Adrenal gland (tissue), 5 donors: Measurements from ENCODE around the gene TULP4.

Experiments
- POLR2A ChIP-seq, 2 donors: fragments of 450-650 bp; IDR thresholded peaks; one replicate each; pipeline ENCODE4 v1.6.1; 2017; ENCODE audit warnings: antibody characterized with exemption in 2 of 2, mild to moderate bottlenecking in 2 of 2, moderate library complexity in 1 of 2
- TF ChIP-seq, protein P1 (sequence below), 6 experiments: fragments of 450-650 bp in 4 of 6; fragments of 200-600 bp in 2 of 6; sonication (generic) in 1 of 6; IDR thresholded peaks; 1 replicate in 5 of 6; 2 replicates in 1 of 6; pipeline versions ENCODE4 v1.5.1 to v1.8.0; 2016 to 2021; ENCODE audit warnings: antibody characterized with exemption in 6 of 6, mild to moderate bottlenecking in 2 of 6, moderate library complexity in 1 of 6
- donor health status: DM: no; HTN: no; CAD: no.

DNA sequence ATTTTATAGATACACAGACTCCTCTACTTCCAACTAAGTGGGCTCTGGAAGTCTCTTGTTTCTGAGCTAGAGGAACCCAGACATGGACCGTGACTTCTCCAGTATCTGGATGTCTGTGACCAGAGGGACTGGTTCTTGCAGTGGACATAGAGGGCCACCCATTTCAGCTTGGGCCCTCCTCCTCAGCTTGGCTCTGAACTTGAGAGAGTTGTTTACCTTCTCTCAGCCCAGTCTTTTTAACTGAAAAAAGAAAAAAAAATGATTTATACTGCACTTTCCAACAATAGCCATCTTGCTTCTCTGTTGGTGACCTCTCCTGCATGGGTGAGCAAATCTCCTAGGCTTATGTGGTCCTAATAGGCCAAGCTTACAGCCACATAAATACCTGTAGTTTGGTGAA is 187.3 kb downstream of the TULP4 start:
- TF ChIP-seq, protein P1, sequence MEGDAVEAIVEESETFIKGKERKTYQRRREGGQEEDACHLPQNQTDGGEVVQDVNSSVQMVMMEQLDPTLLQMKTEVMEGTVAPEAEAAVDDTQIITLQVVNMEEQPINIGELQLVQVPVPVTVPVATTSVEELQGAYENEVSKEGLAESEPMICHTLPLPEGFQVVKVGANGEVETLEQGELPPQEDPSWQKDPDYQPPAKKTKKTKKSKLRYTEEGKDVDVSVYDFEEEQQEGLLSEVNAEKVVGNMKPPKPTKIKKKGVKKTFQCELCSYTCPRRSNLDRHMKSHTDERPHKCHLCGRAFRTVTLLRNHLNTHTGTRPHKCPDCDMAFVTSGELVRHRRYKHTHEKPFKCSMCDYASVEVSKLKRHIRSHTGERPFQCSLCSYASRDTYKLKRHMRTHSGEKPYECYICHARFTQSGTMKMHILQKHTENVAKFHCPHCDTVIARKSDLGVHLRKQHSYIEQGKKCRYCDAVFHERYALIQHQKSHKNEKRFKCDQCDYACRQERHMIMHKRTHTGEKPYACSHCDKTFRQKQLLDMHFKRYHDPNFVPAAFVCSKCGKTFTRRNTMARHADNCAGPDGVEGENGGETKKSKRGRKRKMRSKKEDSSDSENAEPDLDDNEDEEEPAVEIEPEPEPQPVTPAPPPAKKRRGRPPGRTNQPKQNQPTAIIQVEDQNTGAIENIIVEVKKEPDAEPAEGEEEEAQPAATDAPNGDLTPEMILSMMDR (IDR thresholded peaks at IDR 0.05), result no peak
- TF ChIP-seq POLR2A (IDR thresholded peaks at IDR 0.05), result no peak
